ENCODE data around the gene APEX1. TPM values are rescaled to one million over a fixed set of nuclear protein-coding genes. Genes with fewer than 3 reads are reported as not detected.

APEX1 gene
- 100 to 1,000 TPM; 125 to 134 (median 131) TPM for total RNA-seq

- Histone ChIP-seq H3K27ac (peak within 1 kb of the TSS; percentile 87 to 95 (median 91)), H3K4me3 (peak within 1 kb of the TSS; percentile 60 to 98 (median 94)), H3K4me1 (peaks cover 0 to 51% (median 20%) of the 10 kb centered on the region in 4 donors), H3K27me3 (no peaks in the 10 kb centered on the region), H3K9me3 (no peaks in the 10 kb centered on the region), H3K36me3 (peaks cover 4 to 62% (median 27%) of the 10 kb centered on the region in 3 donors)
- DNase-seq (ENCODE audit: low spot score in 2 of 2), result peak; percentile 97 to 98
- TF ChIP-seq, protein P1, sequence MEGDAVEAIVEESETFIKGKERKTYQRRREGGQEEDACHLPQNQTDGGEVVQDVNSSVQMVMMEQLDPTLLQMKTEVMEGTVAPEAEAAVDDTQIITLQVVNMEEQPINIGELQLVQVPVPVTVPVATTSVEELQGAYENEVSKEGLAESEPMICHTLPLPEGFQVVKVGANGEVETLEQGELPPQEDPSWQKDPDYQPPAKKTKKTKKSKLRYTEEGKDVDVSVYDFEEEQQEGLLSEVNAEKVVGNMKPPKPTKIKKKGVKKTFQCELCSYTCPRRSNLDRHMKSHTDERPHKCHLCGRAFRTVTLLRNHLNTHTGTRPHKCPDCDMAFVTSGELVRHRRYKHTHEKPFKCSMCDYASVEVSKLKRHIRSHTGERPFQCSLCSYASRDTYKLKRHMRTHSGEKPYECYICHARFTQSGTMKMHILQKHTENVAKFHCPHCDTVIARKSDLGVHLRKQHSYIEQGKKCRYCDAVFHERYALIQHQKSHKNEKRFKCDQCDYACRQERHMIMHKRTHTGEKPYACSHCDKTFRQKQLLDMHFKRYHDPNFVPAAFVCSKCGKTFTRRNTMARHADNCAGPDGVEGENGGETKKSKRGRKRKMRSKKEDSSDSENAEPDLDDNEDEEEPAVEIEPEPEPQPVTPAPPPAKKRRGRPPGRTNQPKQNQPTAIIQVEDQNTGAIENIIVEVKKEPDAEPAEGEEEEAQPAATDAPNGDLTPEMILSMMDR (IDR thresholded peaks at IDR 0.05), result peak in 1 of 5 experiments; percentile 24
- TF ChIP-seq EP300 (IDR thresholded peaks at IDR 0.05) (peak; percentile 83 to 99), POLR2A (IDR thresholded peaks at IDR 0.05) (peak; percentile 63 to 87)
- 0 to 1% methylated on average over 37 to 50 of the region's 56 CpGs for WGBS, 2 donors
Observed at GRCh38 chr14:20454516-20455354, at the start of gene APEX1, which contains the start of gene OSGEP. Gene APEX1, plus strand, starts transcription at chr14:20455226. Its CDS starts 420 bp downstream, at chr14:20455646. Gene OSGEP, minus strand, starts transcription at chr14:20454812. Its CDS starts 129 bp downstream, at chr14:20454683.

GRCh38 chr14:20409226-20409625, 45.8 kb upstream of the APEX1 start:
- DNase-seq (ENCODE audit: low spot score in 2 of 2), result no peak
- H3K27ac ChIP-seq, result no peak overlapping the region
- 87 to 89% methylated on average over 2 of the region's 2 CpGs for WGBS, 2 donors
- peaks cover 0 to 23% (median 10%) of the 10 kb centered on the region in 4 donors for H3K4me1 ChIP-seq
- peaks cover 0 to 44% (median 17%) of the 10 kb centered on the region in 3 donors for H3K36me3 ChIP-seq
- H3K4me3 ChIP-seq, result no peak overlapping the region
- no peaks in the 10 kb centered on the region for H3K9me3 ChIP-seq
- H3K27me3 ChIP-seq, result no peaks in the 10 kb centered on the region
- TF ChIP-seq, protein P1 (IDR thresholded peaks at IDR 0.05), result no peak

GRCh38 chr14:20412411-20412810, 42.6 kb upstream of the APEX1 start:
- no peaks in the 10 kb centered on the region for H3K9me3 ChIP-seq
- peak overlapping the region; percentile 75 to 98 (median 90) for H3K27ac ChIP-seq
- TF ChIP-seq POLR2A (IDR thresholded peaks at IDR 0.05) (no peak), EP300 (IDR thresholded peaks at IDR 0.05) (no peak)
- TF ChIP-seq, protein P1 (IDR thresholded peaks at IDR 0.05), result no peak
- H3K4me1 ChIP-seq, result peaks cover 0 to 32% (median 13%) of the 10 kb centered on the region in 4 donors
- peaks cover 0 to 12% (median 6%) of the 10 kb centered on the region in 3 donors for H3K36me3 ChIP-seq
- H3K27me3 ChIP-seq, result no peaks in the 10 kb centered on the region
- H3K4me3 ChIP-seq, result peak overlapping the region; percentile 51 to 92 (median 76)
- 1 to 3% methylated on average over 7 of the region's 7 CpGs for WGBS, 2 donors
- no peak for DNase-seq (ENCODE audit: low spot score in 2 of 2)

DNA sequence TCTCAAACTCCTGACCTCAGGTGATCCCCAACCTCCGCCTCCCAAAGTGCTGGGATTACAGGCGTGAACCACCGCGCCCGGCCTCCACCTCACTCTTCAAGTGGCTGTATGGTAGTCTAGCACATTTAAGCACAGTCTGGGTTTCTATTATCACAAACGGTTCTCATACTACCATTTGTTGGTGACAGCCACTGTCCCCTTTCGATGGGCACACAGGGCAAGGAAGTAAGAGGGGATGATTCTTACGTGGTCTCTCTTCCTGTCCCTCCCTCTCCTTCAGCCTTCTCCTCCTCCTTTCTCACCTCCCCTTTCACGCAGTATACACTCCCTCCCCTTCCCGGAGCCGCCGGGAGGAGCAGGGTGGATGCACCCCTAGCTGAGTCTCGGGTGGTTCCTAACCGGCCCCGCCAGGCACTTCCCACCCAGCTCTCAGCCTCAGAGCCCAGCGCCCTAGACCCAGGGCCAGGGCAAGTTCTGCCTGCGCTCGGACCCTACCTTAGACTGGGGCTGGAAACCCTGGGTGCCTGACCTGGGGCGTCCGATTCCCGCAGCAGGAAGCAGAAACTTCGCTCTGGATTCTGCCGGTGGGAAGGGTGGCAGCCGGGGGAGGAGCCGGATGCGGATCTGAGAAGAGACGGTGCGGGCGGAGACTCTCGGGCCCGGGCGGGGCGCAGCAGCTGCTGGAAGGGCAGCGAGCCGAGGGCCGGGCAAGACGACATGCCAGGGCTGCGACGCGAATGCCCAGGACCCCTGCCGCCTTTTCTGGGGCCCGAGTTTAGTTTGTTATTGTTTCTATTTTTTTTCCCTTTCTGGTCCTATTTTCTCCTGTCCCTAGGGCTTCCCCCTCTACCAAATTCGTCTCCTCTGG, 41.9 kb upstream of the APEX1 start, which contains the start of gene TEP1:
Gene TEP1, minus strand, starts transcription at position 626 of the 868 bp plus-strand sequence. CDS start 5,062 bp downstream, outside the sequence.
- H3K4me1 ChIP-seq, result peaks cover 0 to 32% (median 13%) of the 10 kb centered on the region in 4 donors
- H3K27me3 ChIP-seq, result no peaks in the 10 kb centered on the region
- peak within 1 kb of the TSS; percentile 75 to 98 (median 90) for H3K27ac ChIP-seq
- H3K4me3 ChIP-seq, result peak within 1 kb of the TSS; percentile 51 to 92 (median 76)
- peaks cover 0 to 5% (median 0%) of the 10 kb centered on the region in 3 donors for H3K36me3 ChIP-seq
- DNase-seq (ENCODE audit: low spot score in 2 of 2), result peak; percentile 81 to 84
- 0 to 1% methylated on average over 26 to 43 of the region's 43 CpGs for WGBS, 2 donors
- no peaks in the 10 kb centered on the region for H3K9me3 ChIP-seq
- TF ChIP-seq POLR2A (IDR thresholded peaks at IDR 0.05) (peak; percentile 74 to 78), EP300 (IDR thresholded peaks at IDR 0.05) (peak in 1 of 2 donors; percentile 89)
- TF ChIP-seq, protein P1 (IDR thresholded peaks at IDR 0.05), result peak in 1 of 5 experiments; percentile 33

All from tibial nerve (tissue), 4 donors.